Measurements from ENCODE around the gene GALNTL6.

GRCh38 chr4:173014836-173015235 lies 1201.6 kb downstream of the GALNTL6 start:
- TF ChIP-seq, protein P1, sequence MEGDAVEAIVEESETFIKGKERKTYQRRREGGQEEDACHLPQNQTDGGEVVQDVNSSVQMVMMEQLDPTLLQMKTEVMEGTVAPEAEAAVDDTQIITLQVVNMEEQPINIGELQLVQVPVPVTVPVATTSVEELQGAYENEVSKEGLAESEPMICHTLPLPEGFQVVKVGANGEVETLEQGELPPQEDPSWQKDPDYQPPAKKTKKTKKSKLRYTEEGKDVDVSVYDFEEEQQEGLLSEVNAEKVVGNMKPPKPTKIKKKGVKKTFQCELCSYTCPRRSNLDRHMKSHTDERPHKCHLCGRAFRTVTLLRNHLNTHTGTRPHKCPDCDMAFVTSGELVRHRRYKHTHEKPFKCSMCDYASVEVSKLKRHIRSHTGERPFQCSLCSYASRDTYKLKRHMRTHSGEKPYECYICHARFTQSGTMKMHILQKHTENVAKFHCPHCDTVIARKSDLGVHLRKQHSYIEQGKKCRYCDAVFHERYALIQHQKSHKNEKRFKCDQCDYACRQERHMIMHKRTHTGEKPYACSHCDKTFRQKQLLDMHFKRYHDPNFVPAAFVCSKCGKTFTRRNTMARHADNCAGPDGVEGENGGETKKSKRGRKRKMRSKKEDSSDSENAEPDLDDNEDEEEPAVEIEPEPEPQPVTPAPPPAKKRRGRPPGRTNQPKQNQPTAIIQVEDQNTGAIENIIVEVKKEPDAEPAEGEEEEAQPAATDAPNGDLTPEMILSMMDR (optimal IDR thresholded peaks at IDR 0.05 in 1 of 3, IDR thresholded peaks at IDR 0.05 in 1 of 3, conservative IDR thresholded peaks at IDR 0.05 in 1 of 3; ENCODE audit: extremely low read depth in 1 of 3, insufficient read depth in 2 of 3, low read length in 3 of 3) = no peak
- TF ChIP-seq EZH2 (IDR thresholded peaks at IDR 0.05; ENCODE audit: low read length) = no peak

Measured in keratinocyte (primary cell).